ENCODE results near the gene ABHD16A.

The ABHD16A gene

DNA sequence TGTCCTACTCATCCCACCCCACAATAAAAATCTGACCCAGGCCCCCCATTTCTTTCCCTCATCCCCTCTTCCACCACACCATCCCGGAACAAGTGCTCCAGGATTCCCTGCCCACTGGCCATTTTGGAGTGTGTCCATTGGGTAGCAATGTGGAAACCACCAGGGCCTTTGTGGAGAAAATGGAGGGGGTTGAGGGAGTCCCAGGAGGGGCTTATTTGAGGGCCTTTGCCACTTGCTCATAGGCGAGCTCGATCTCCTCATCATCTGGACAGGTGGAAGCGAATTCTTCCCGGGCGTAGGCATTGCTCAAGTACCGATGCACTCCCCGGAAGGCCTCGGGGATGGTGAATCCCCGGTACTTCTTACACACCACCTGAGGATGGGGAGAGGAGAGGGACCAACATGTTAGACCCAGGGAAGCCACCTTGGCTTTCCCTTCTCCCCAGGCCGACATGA is 27.5 kb upstream of the ABHD16A start:
- no peak for DNase-seq

GRCh38 chr6:31729979-31730630 is 27.0 kb upstream of the ABHD16A start:
- DNase-seq: peak; percentile 56

DNA sequence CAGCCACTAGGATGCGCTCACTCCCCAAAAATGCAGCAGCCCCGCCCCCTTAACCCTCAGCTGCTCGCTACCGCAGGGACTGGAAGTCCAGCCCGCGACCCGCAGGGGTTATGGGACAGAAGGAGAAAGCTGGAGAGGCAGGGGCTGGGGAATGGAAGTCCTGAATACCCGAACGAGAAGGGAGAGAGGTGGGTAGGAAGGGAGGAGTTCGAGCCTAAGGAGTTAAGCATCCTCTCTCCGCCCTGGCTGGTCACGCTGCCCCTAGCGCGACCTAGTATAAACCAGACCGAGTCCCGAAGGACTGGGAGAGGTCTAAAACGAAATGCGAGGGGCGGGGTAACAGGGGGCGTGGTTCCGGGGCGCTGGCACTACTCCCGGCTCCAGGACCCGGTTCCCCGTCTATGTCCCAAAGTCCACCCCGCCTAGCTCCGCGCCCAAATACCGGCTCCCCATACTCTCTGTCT is 26.4 kb upstream of the ABHD16A start:
- peak; percentile 80 for DNase-seq

GRCh38 chr6:31728767-31729514 is 25.8 kb upstream of the ABHD16A start, which contains the start of gene DDAH2:
Gene DDAH2 (minus strand): TSS chr6:31729299. CDS start chr6:31729161, 138 bp downstream.
- no peak for DNase-seq

- DNase-seq: no peak
Observed at GRCh38 chr6:31727717-31728671, 24.9 kb upstream of the ABHD16A start.

GRCh38 chr6:31727034-31727716 is 24.1 kb upstream of the ABHD16A start:
- DNase-seq: no peak

GRCh38 chr6:31725502-31726350 is 22.6 kb upstream of the ABHD16A start:
- no peak for DNase-seq

GRCh38 chr6:31723980-31724691 is 21.0 kb upstream of the ABHD16A start:
- DNase-seq: no peak

GRCh38 chr6:31723245-31723979 is 20.3 kb upstream of the ABHD16A start, which contains the start of gene MPIG6B:
Gene MPIG6B (plus strand): TSS chr6:31723373. CDS start chr6:31723384, 11 bp downstream.
- DNase-seq: no peak

DNA sequence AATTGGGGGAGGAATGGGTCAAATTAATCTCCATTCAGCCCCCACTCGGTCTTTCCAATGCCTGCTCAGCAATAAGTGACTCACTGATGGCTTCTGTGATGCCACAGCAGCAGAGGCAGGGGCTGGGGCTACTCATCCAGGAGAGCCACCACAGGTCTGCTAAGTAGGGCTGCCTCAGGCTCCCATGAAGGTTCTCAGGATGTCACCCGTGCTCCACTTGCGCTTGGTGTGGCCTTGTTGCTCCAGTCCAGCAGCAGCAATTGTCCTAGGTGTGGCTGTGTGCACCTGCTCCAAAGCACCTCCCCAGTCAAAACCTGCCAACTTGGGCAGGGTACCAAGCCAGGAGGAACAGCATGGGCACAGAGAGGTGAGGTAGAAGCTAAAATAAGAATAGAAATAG is 19.0 kb upstream of the ABHD16A start:
- no peak for DNase-seq

DNA sequence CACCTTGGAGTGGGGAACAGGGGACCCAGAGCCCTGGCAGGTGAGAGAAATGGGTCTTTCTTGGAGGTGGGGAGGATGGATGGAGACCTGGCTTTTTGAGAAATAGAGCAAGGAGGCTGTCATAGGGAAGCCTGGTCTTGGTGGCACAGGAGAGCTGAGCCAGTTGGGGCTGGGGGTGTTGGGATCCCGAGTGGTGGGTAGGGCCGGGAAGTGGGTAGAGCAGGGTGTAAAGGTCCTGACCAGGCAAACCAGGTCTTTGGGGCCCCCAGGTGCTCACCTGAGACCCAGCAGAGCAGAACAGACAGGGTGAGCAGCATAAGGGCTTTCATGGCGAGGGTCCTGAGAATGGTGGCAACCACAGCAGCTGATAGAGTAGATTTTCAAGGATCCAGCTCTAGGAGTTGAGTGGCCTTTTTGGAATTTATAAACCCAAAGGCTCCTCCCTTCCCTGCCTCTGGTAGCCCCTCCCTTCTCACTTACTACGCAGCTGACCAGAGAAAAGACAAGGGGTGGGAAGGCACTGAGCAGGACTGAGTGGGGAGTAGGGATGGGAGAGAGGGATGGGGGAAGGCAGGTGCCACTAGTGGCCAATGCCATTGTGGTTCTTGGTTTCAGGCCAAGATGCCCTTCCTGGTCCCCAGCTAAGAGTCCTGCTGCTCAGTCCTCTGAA is 18.4 kb upstream of the ABHD16A start, which contains the start of gene LY6G6C:
TSS of gene LY6G6C (minus strand) at position 396 of the 670 bp plus-strand sequence. CDS start at position 329, 67 bp downstream.
- no peak for DNase-seq

- no peak for DNase-seq
Observed at GRCh38 chr6:31720196-31720770, 17.2 kb upstream of the ABHD16A start.

DNA sequence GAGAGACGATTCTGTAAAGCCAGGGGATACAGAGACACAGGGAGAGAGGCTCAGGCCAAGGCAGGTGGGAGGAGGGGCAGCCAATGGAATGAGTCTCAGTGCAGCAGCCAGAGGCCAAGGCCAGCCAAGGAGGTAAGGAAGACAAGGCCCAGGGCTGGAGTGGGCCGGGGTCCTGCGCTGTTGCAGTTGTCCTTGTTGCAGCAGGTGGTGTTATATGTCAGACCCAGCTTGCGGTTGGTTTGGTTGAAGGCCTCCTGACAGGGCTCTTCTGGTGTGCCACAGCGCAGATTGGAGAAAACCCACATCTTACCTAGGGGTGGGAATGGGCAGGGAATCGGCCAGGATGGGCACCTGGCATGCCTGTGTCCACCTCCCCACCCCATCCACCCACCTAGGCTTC is 15.9 kb upstream of the ABHD16A start:
- no peak for DNase-seq

- DNase-seq: no peak
Observed at GRCh38 chr6:31718265-31718664, 15.1 kb upstream of the ABHD16A start.

DNA sequence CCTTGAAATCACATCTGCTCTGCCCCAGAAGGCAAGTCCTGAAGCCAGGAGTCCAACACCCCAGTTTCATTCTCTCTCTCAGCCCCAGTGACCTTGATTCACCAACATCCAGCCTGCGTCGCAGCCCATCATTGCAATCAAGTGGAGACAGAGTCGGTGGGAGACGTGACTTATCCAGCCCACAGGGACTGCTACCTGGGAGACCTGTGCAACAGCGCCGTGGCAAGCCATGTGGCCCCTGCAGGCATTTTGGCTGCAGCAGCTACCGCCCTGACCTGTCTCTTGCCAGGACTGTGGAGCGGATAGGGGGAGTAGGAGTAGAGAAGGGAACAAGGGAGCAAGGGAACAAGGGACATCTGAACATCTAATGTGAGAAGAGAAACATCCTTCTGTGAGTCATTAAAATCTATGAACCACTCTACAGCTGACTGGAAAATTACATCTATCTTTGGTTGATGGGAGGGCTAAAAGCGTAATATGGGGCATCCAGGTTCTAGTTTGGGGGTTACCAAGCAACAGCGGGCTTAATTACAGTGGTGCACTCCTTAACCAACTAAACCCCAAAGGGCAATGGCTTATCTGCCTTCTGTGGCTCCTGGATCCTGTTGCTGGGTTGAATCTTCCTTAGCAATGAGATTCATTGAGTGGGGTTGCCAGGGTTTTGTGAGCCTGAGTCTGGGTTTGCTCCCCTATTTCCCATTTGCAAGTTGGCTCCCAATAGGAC is 14.5 kb upstream of the ABHD16A start:
- DNase-seq: no peak

GRCh38 chr6:31715022-31715958 is 12.2 kb upstream of the ABHD16A start, which contains the start of gene LY6G6D:
Gene LY6G6D (plus strand): TSS chr6:31715348. CDS start chr6:31715356, 8 bp downstream.
- no peak for DNase-seq
